ENCODE data around the gene CCNE1. TPM values are rescaled to one million over a fixed set of nuclear protein-coding genes. Genes with fewer than 3 reads are reported as not detected.
A peak's percentile ranks its signal among the peaks of the same experiment; 100 is the strongest.

Gene CCNE1
- total and polyA plus RNA-seq, 2 donors from 2014 or later = 1.3 to 1.4 TPM

- H3K27ac ChIP-seq (ENCODE audit: low read depth in 2 of 2, low read length in 2 of 2) = no peak overlapping the region
- H3K9ac ChIP-seq (ENCODE audit: low read length in 3 of 3) = no peak overlapping the region
- H3K27me3 ChIP-seq (ENCODE audit: control insufficient read depth, insufficient read depth, low read length) = no peaks in the 10 kb centered on the region
- H3K9me3 ChIP-seq (ENCODE audit: control insufficient read depth in 2 of 3, insufficient read depth in 1 of 3, low read length in 3 of 3) = no peaks in the 10 kb centered on the region
- peaks cover 0 to 4% (median 0%) of the 10 kb centered on the region in 3 donors for H3K4me1 ChIP-seq (ENCODE audit: control insufficient read depth in 2 of 3, insufficient read depth in 2 of 3, low read depth in 1 of 3, low read length in 3 of 3)
- intact Hi-C loops (cut with DNase I) = no loop called here
- TF ChIP-seq, protein P1, sequence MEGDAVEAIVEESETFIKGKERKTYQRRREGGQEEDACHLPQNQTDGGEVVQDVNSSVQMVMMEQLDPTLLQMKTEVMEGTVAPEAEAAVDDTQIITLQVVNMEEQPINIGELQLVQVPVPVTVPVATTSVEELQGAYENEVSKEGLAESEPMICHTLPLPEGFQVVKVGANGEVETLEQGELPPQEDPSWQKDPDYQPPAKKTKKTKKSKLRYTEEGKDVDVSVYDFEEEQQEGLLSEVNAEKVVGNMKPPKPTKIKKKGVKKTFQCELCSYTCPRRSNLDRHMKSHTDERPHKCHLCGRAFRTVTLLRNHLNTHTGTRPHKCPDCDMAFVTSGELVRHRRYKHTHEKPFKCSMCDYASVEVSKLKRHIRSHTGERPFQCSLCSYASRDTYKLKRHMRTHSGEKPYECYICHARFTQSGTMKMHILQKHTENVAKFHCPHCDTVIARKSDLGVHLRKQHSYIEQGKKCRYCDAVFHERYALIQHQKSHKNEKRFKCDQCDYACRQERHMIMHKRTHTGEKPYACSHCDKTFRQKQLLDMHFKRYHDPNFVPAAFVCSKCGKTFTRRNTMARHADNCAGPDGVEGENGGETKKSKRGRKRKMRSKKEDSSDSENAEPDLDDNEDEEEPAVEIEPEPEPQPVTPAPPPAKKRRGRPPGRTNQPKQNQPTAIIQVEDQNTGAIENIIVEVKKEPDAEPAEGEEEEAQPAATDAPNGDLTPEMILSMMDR (IDR thresholded peaks at IDR 0.05; ENCODE audit: borderline replicate concordance, extremely low read depth, insufficient read depth) = no peak
- FAIRE-seq (no peak), DNase-seq (peak in 2 of 5 donors; percentile 21 to 26)
- no peaks in the 10 kb centered on the region for H3K36me3 ChIP-seq (ENCODE audit: control insufficient read depth in 2 of 3, insufficient read depth in 3 of 3, low read length in 3 of 3)
- no peak overlapping the region for H3K4me3 ChIP-seq (ENCODE audit: low read length in 3 of 3)
Observed at GRCh38 chr19:29804493-29804892, 7.3 kb upstream of the CCNE1 start.

DNA sequence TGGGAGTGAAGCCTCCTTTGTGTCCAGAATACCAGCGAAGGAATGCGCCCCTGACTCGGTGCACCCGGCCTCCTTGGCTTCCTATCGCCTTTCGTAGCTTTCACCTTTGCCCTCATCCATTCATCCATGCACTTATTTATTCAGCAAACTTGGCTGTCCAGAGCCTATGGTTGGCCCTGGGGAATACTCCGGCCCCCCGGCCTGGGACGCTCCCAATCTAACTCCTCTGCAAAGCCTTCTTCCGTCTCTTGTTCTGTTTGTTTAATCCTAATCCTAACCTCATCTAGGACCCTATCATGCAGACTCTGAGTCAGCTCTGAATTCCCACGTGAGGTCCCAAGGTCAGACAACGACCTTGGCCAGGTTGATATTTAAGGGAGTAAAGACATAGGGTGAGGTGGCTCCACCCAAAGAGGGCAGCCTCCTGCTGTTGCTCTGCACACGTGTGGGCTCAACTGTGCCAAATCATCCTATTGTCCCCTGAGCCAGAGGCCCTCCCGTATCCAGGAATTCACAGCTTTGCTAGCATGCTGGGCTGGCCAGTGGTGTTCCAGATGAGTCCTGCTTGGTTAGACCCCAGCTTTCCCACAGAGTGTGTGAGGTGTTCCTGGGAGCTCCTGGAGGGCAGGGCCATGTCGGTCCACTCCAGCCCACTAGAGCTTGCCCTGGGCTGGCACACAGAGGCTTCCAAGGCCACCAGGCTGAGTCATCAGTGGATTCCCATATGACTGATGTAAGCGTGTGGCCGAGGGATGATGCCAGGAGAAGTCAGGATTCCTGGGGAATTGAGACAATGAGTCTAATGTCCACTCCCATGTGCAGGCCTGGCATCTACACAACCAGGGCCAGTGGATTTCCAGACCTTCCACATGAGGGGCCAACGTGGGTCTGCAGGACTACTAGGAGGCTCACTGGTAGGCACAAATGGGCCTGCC lies 6.5 kb upstream of the CCNE1 start:
- peaks cover 0 to 4% (median 0%) of the 10 kb centered on the region in 3 donors for H3K4me1 ChIP-seq (ENCODE audit: control insufficient read depth in 2 of 3, insufficient read depth in 2 of 3, low read depth in 1 of 3, low read length in 3 of 3)
- FAIRE-seq = no peak
- intact Hi-C loops (cut with DNase I) = no loop called here
- H3K9ac ChIP-seq (ENCODE audit: low read length in 3 of 3) = no peak overlapping the region
- TF ChIP-seq, protein P1 (IDR thresholded peaks at IDR 0.05; ENCODE audit: borderline replicate concordance, extremely low read depth, insufficient read depth) = no peak
- no peak overlapping the region for H3K4me3 ChIP-seq (ENCODE audit: low read length in 3 of 3)
- no peaks in the 10 kb centered on the region for H3K27me3 ChIP-seq (ENCODE audit: control insufficient read depth, insufficient read depth, low read length)
- DNase-seq = peak in 2 of 5 donors; percentile 35
- no peaks in the 10 kb centered on the region for H3K9me3 ChIP-seq (ENCODE audit: control insufficient read depth in 2 of 3, insufficient read depth in 1 of 3, low read length in 3 of 3)
- no peak overlapping the region for H3K27ac ChIP-seq (ENCODE audit: low read depth in 2 of 2, low read length in 2 of 2)
- no peaks in the 10 kb centered on the region for H3K36me3 ChIP-seq (ENCODE audit: control insufficient read depth in 2 of 3, insufficient read depth in 3 of 3, low read length in 3 of 3)

GRCh38 chr19:29806098-29806866 lies 5.5 kb upstream of the CCNE1 start:
- Histone ChIP-seq H3K9me3 (ENCODE audit: control insufficient read depth in 2 of 3, insufficient read depth in 1 of 3, low read length in 3 of 3) (no peaks in the 10 kb centered on the region), H3K9ac (ENCODE audit: low read length in 3 of 3) (no peak overlapping the region), H3K27ac (ENCODE audit: low read depth in 2 of 2, low read length in 2 of 2) (no peak overlapping the region), H3K36me3 (ENCODE audit: control insufficient read depth in 2 of 3, insufficient read depth in 3 of 3, low read length in 3 of 3) (no peaks in the 10 kb centered on the region), H3K27me3 (ENCODE audit: control insufficient read depth, insufficient read depth, low read length) (no peaks in the 10 kb centered on the region), H3K4me1 (ENCODE audit: control insufficient read depth in 2 of 3, insufficient read depth in 2 of 3, low read depth in 1 of 3, low read length in 3 of 3) (peaks cover 0 to 4% (median 0%) of the 10 kb centered on the region in 3 donors), H3K4me3 (ENCODE audit: low read length in 3 of 3) (no peak overlapping the region)
- no peak for FAIRE-seq
- intact Hi-C loops (cut with DNase I) = no loop called here
- DNase-seq = peak in 4 of 5 donors; percentile 33 to 87 (median 76)
- TF ChIP-seq, protein P1 (IDR thresholded peaks at IDR 0.05; ENCODE audit: borderline replicate concordance, extremely low read depth, insufficient read depth) = no peak
